ENCODE results near the gene NUDCD3. TPM values are rescaled to one million over a fixed set of nuclear protein-coding genes. Genes with fewer than 3 reads are reported as not detected.

NUDCD3 gene
- total RNA-seq, 1 donor from 2014 or later, result 104 TPM

DNA sequence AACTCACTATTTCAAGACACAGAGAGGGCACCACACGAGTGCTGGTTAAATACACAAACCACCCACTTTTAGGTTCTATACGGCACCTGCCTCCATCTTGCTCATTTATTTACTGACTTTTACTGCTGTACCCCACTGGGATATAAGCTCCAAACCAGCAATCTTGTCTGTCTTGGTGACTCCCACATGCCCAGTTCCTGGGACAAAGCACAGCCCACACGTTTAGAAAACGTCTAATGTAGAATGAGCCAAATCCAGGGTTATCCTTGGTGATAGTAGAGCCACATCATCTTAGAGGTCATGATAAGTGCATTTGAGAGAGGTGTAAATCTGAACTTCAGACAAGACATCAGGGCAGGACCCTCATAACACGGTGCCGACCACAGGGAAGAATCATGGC is 73.5 kb downstream of the NUDCD3 start:
- intact Hi-C loops (cut with micrococcal nuclease), result no loop called here
- no peak for ATAC-seq
- no peak for DNase-seq

DNA sequence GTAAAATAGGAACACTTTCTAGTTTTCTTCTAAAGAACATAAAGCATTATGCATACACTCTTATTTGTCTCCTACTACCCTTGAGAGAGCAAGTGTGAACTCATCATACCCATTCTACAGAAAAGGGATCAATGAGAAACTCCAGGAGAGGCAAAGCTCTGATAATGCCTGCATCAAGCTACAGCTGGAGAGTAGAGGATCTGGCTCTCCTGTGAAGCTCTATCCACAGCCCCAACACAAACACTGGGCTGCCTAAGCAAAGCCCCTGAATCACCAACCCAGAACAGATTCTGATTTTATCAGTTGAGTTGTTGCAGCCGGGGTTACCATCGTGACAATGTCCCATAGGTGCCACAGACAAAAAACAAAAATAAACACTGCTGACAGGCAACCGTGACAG is 74.9 kb downstream of the NUDCD3 start:
- intact Hi-C loops (cut with micrococcal nuclease), result no loop called here
- ATAC-seq, result peak; percentile 57

DNA sequence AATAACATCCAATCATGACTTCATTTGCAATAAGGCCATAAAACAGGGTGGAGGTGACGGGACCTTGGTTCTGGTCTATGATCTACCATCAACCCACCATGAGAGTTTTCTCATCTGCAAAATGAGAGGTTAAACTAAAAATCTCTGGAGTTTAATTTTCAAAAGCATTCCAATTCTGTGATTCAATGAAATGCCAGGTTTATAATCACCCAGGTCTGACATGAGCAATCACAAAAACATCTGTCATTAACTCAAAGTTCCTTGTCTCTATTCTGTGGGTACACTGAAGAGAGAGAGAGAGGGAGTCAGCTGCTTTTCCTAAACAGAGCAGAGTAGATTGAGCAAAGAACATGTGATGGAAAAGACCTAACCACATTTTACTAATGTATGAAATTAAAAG is 75.4 kb downstream of the NUDCD3 start:
- ATAC-seq, result no peak
- intact Hi-C loops (cut with micrococcal nuclease), result no loop called here

More for the DNA sequence above, 74.9 kb downstream of the NUDCD3 start:
- DNase-seq, result no peak

DNA sequence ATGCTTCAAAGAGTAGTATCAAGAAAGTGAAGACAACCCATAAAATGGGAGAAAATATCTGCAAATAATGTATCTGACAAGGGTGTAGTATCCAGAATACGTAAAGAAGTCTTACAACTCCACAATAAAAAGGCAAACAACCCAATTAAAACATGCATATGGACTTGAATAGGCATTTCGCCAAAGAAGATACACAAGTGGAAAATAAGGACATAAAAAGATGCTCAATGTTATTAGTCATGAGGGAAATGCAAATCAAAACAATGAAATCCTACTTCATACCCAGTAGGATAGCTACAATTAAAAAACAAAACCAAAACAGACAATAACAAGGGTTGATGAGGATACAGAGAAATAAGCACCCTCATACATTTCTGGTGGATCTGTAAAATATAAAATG is 79.2 kb downstream of the NUDCD3 start:
- intact Hi-C loops (cut with micrococcal nuclease), result no loop called here
- DNase-seq (no peak), ATAC-seq (no peak)

More for the DNA sequence above, 75.4 kb downstream of the NUDCD3 start:
- no peak for DNase-seq

DNA sequence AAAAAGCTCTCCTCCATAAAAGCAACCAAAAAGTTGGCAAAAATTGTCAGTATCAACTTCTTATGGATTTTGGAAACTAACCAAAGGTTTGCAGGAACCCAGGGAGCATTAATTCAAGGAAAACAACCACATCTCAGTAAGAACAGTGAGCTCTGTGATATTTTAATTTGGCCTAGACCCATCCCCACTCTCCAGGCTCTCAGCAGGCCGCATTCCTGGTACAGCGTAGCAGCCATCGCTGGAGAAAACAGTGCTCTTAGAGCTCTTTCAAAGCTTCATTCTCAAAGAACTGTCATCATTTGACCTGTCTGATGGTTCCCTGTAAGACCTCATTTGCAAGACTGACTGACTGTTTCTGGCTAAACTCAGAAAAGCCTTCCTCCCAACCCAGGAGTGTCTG is 81.9 kb downstream of the NUDCD3 start:
- ATAC-seq, result peak; percentile 56
- intact Hi-C loops (cut with micrococcal nuclease), result no loop called here

DNA sequence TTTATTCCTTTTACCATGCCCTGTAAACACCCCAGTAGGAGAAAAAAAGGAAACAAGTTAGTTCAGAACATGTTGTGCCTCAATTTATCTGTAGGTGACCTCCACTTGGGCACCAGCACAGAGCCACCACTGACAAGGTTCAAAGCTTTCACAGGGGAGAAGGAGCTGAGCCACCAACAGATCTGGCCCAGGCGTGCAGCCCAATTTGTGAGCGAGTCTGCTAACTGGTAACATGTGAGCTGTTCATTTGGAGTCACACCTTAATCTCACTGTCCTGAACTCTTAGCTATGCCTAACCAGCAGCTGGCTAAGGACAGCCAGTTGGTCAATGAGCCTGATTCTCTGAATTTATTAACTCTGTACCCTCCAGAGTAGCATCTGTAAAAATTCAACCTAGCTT is 86.7 kb downstream of the NUDCD3 start:
- peak; percentile 82 for ATAC-seq
- DNase-seq, result peak; percentile 63
- intact Hi-C loops (cut with micrococcal nuclease), result no loop called here

More for the DNA sequence above, 81.9 kb downstream of the NUDCD3 start:
- no peak for DNase-seq

DNA sequence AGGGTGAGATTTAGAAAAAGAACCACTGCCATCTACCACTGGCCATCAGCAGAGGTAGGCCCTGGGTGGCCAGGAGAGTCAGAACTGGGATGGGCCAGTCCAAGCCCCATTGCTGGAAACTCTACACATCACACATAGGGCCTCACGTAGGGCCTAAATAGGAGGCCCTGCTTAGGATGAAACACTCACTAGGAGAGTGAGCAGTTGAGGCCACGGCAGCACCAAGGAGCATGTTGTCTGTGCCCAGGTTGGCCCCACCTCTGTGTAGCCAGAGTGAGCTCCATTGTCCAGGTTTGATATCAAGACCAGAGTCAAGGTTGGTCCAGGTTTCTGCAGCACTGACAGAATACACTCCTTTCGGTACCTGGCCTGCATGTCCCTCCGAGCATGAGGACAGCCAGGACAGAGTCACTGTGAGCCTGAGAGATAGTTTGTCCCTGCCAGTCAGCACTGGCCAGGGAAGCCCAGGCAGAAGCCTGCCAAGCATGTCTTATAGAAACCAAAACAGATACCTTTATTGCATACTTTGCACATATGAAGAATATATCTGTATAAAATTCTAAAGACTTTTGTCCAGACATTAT is 87.2 kb downstream of the NUDCD3 start:
- ATAC-seq (peak; percentile 71), DNase-seq (no peak)
- intact Hi-C loops (cut with micrococcal nuclease), result no loop called here

DNA sequence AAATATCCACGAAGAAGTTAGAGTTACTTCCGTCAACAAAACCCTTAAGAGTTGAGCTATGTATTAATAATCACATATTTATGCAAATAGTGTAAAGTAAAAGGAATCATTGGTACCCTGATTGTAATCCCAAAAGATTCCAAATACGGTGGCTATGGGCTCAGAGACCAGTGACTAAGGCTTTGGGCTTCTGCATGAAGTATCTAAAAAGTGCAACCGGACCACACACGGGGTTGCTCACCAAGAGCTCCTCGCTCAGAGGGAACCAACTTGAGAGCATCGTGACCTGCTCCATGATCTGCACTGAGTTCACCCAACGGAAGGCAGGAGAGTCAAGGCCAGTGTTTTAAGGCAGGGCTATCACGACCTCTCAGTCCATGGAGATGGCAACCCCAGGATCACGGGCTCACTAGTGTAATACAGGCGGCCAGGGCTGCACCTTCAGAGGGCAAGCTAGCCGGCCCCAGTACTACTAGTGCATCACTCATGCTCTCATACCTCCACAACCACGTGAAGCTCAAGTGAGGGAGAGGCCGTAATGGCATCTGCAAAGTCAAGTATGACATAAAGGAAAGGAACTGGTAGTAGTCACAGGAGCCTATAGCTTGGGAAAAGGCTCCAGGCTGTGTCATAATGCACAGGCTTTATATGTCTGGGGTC is 87.9 kb downstream of the NUDCD3 start:
- intact Hi-C loops (cut with micrococcal nuclease), result no loop called here
- DNase-seq (no peak), ATAC-seq (no peak)

DNA sequence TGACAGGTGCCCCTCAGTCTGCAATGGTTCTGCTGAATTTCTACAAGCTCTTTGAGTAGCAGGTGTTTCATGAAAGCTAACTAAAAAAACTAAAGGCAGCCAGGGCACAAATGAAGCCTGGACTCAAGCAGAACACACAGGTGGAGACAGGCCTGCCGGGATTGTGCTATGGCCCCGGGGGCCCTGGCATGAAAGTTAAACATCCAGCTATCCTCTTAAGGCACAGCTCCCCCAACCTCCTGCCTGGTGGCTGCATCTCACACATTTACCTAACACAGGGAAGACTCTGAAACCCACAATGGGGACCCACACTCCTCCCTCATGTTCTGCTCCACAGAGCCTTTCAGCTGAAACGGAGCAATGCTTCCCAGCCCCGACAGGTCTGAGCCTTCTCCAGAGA is 88.8 kb downstream of the NUDCD3 start:
- no peak for DNase-seq
- intact Hi-C loops (cut with micrococcal nuclease), result no loop called here
- ATAC-seq, result no peak

DNA sequence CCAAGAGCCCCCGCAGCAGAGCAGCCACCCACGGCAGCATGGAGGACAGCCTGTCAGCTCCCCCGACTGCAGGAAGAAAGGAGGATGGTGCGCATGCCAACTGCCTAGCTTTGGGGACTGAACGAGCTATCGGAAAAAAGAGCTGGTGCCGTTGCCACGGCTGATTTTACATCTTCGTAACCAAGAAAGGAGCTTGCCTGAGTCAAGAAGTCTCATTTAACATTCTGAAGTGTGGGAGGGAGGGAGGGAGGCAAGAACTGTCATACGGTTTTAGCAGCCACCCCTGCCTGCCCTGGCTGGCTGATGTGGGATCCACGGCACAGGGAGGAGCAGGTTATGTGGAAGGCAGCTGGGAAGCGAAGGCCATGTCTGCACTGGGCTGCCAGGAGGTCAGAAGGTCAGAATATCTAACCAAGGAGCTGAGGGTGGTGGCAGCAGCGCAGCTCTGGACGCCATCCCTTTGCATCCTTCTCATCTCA is 90.4 kb downstream of the NUDCD3 start:
- ATAC-seq, result no peak
- intact Hi-C loops (cut with micrococcal nuclease), result no loop called here
- DNase-seq, result no peak

DNA sequence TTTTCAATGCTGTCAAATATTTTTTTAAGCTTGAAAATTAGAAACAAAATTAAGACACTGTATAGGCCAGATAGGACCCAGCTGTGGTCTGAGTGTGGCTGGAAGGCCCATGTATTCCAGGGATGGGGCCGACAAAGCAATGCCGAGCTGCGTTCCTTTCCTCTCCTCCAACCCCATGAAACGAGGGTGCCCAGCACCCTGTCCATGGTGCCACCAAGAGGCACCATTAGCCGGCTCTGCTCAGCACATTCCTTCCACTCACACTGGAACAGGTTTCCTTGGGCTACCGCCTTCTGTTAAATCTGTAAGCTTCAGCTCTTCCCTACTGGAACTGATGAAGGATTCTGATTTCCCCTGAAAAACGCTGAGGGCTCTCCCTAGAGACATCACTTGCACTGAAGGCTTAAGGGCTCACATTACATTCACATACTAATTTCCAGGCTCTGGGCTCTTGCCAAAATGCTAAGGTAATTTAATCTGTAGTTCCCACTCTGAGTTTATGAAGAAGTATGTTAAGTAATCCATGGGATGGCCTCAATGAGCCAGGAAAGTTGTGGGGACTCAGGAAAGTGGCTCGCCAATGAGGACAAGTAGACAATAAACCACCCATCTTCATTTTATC is 91.4 kb downstream of the NUDCD3 start:
- ATAC-seq, result peak; percentile 3
- intact Hi-C loops (cut with micrococcal nuclease), result no loop called here
- no peak for DNase-seq

DNA sequence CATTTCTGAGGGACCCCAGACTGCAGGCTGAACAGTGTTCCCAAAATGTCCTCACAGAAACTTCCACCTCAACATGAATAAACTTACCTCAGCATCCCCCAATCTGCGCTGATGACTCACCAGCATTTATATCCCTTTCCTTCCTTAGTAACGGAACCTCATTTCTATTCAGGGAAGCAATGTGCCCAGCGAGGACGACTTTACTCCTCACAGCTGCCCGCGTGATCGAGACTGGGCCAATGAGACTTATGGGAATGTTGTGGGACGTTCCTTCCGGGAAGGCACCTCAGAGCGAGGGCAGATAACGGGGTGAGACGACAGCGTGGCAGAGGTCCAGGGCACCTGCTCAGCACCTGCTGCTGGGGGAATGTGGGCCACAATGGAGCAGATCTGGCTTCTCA is 91.9 kb downstream of the NUDCD3 start:
- intact Hi-C loops (cut with micrococcal nuclease), result no loop called here
- peak; percentile 78 for ATAC-seq
- DNase-seq, result peak; percentile 58

DNA sequence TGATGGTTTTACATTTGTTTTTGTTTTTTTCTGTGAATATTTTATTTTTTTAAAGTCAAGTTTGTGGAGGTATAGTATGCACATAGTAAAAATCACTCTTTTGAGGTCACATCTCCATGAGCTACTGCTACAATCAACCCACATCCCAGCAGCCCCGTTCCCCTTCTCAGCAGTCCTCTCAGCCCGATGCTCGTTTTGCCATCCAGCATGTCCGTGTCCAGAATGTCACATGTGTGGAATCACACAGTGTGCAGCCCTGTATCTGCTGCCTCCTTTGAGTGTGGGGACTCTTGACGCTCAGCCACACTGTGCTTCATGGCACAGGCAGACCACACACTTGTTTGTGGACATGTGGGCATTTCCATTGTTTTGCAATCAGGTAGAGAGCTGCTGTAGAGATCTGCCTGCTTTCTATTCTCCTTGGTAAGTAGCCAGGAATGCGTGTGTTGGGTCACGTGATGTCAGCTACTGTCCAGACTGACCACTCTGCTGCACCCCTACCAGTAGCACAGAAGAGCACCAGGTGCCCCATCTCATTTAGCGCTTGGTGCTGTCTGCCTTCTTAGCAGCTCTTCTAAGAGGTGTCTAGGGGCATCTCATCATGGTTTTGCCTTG is 93.4 kb downstream of the NUDCD3 start:
- DNase-seq (no peak), ATAC-seq (no peak)
- intact Hi-C loops (cut with micrococcal nuclease), result no loop called here

DNA sequence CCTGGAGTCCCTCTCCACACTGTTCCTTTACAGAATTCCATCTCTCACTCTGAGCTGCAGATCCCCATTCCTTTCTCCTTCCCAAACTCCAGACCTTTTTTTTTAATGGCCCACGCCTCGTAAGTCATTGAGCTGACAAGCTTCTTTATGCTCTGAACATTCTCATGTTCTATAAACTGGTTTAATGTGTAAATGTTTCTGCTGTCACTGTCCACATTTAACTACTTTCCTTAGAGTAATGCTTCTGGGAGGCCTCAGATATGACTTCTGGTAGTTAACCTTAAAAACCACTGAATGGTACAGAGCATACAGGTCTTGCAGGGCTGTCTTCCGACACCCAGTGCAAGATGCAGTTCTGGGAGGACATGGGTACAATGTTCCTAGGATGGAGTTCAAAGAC is 94.0 kb downstream of the NUDCD3 start:
- no peak for DNase-seq
- intact Hi-C loops (cut with micrococcal nuclease), result no loop called here
- no peak for ATAC-seq

DNA sequence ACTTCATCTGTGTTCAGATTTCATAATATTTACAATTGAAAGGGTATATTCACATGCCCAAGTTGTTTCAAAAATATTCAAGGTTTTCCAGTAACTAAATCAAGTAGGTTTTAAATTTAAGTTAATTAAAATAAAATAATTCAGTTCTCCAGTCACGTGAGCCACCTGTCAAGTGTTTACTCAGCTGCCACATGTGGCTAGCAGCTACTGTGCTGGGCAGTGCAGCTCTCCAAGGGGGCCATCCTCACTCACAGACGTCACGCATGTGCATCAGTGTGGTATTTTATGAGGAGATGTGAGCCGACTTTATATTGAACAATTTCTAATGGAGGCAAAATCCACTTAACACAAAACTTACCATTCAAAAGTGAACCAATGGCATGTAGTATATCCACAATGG is 95.4 kb downstream of the NUDCD3 start:
- ATAC-seq, result no peak
- intact Hi-C loops (cut with micrococcal nuclease), result no loop called here
- DNase-seq, result no peak

DNA sequence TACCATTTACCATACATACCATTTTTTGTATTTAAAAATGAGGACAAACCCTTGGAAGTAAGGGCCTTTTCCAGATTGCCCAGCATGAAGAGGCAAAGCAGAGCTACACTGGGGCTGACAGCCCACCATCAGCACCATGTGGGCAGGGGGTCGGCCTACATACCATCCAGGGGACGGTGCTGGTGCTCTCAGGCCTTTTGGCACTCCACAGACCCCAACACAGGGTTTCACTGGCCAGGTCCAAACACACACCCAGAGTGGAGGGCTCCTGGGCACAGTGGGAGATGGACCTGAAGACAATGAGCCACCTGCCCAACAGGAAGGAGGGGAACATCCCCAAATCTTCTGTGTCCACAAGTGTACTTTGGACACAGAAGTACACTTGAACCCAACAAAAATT is 95.8 kb downstream of the NUDCD3 start:
- intact Hi-C loops (cut with micrococcal nuclease), result no loop called here
- DNase-seq (no peak), ATAC-seq (no peak)

DNA sequence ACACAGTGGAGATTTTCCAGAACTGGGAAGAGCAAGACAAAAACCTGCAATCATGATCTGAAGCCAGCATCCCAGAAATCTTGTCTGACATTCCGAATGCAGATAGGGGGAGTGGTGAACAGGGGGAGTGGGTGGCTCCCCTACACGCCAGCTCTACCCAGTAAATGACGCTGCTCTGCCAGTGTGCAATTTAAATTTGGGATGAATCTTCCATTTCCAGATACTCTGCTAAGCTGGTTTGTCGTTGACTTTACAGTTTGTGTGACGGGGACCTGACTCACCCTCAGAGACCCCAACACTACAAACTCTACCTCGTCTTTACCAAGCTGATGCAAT is 96.4 kb downstream of the NUDCD3 start:
- intact Hi-C loops (cut with micrococcal nuclease), result no loop called here
- ATAC-seq (no peak), DNase-seq (no peak)

DNA sequence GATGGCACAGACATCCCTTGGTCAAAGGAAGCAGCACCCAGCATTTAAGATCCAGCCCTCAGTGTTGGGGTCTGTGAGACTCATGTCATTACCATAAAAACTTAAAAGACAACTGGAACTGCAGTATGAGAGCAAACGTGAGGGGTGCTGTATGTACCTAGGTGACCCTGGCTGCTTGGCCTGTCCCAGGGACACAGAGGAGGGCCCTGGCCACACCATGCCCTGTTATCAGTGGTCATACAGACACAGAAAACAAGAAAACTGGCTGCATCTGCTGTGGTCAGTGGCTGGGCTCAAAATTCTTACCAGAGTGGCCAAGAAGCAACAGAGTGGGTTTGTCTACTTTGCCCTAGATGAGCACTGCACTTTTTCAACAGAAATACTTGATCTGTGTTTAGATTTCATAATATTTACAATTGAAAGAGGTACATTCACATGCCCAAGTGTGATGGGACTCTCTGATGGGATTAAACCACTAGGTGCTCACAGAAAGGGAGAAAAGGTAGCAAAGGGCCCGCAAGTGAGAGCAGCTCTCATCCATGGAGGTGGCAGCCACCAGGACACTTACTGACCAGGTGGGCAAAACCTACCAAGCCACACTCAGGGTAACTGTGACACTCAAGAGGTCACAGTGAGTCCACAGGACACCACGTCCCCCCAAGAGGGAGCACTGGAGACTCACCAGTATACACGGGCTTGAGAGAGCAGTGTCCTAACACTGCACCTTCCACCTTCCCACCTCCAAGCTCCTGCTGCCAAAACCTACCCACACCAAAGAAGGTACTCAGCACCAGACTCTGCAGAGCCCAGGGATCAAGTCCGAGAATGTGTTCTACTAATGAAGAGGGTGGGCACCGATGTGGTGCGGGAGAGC is 97.0 kb downstream of the NUDCD3 start:
- ATAC-seq (no peak), DNase-seq (no peak)
- intact Hi-C loops (cut with micrococcal nuclease), result no loop called here

DNA sequence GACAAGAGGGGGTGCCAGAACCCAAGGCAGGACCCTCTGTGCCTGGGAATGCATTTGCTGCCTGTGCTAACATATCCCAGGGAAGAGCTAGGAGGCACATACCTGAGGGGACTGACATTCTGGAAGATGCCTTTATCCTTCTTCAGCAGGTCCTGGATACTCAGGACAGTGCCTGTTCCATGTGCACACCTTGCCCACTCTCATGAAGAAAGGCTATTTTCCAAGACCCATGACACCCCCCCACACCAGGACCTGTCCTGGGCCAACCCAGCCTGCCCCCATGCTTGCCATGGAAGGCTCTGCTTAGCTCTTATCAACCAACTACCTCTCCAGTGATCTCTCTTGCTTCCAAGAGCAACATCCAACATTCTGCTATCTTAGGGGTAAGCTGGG is 97.8 kb downstream of the NUDCD3 start:
- intact Hi-C loops (cut with micrococcal nuclease), result no loop called here
- ATAC-seq (no peak), DNase-seq (no peak)
